CD14-positive monocyte (primary cell): ENCODE measurements around the gene ESRRG. TPM values are rescaled to one million over a fixed set of nuclear protein-coding genes. Genes with fewer than 3 reads are reported as not detected.

ENCODE experiments used
- DNase-seq, 3 donors: peaks; one replicate each; pipeline ENCODE4 v3.0.0-alpha.2; 2011 to 2022
- H2AFZ ChIP-seq: 2 replicates; pipeline ENCODE4 v1.6.0; 2012; ENCODE audit warnings: mild to moderate bottlenecking, low read depth, low read length, inconsistent platforms; ENCODE audit not compliant: insufficient read depth, poor library complexity, severe bottlenecking
- H3K27ac ChIP-seq, 2 donors: 1 replicate in 1 of 2; 2 replicates in 1 of 2; pipeline ENCODE4 v1.5.1; 2012 to 2013; ENCODE audit warnings: low read length in 2 of 2, control low read depth in 1 of 2, inconsistent platforms in 1 of 2, low read depth in 1 of 2, mild to moderate bottlenecking in 1 of 2
- H3K27me3 ChIP-seq, 2 donors: one replicate each; pipeline versions ENCODE4 v1.6.0 to v1.6.1; 2011 to 2013; ENCODE audit warnings: low read length in 2 of 2; ENCODE audit not compliant: control insufficient read depth in 2 of 2, insufficient read depth in 2 of 2
- H3K36me3 ChIP-seq, 2 donors: replicated peaks in 1 of 2; 1 replicate in 1 of 2; 2 replicates in 1 of 2; pipeline versions ENCODE4 v1.5.1 to v1.6.1; 2012 to 2013; ENCODE audit warnings: low read length in 2 of 2, control low read depth in 1 of 2, inconsistent platforms in 1 of 2, mild to moderate bottlenecking in 1 of 2; ENCODE audit not compliant: insufficient read depth in 2 of 2, control insufficient read depth in 1 of 2
- H3K4me1 ChIP-seq, 2 donors: 1 replicate in 1 of 2; 2 replicates in 1 of 2; pipeline versions ENCODE4 v1.5.1 to v1.6.1; 2012 to 2013; ENCODE audit warnings: low read length in 2 of 2, control low read depth in 1 of 2, inconsistent platforms in 1 of 2, mild to moderate bottlenecking in 1 of 2, moderate library complexity in 1 of 2; ENCODE audit not compliant: insufficient read depth in 2 of 2, control insufficient read depth in 1 of 2
- H3K4me2 ChIP-seq: replicated peaks from 2 replicates; pipeline ENCODE3; 2012; ENCODE audit warnings: low read length, moderate library complexity, mild to moderate bottlenecking; ENCODE audit not compliant: poor library complexity, severe bottlenecking; ENCODE audit errors: extremely low read depth
- H3K4me3 ChIP-seq, 3 experiments: fragments of 200-600 bp in 1 of 3; sonication (generic) in 1 of 3; replicated peaks in 1 of 3; 1 replicate in 2 of 3; 2 replicates in 1 of 3; pipeline ENCODE4 v1.5.1; 2011 to 2013; ENCODE audit warnings: low read length in 3 of 3, mild to moderate bottlenecking in 3 of 3, control low read depth in 2 of 3, low read depth in 2 of 3, inconsistent platforms in 1 of 3, moderate library complexity in 1 of 3
- H3K79me2 ChIP-seq: 2 replicates; pipeline ENCODE4 v1.6.0; 2012; ENCODE audit warnings: mild to moderate bottlenecking, control low read depth, inconsistent platforms, low read length, moderate library complexity; ENCODE audit not compliant: insufficient read depth
- H3K9ac ChIP-seq: 2 replicates; pipeline ENCODE4 v1.6.0; 2017; ENCODE audit warnings: low read length, mild to moderate bottlenecking; ENCODE audit not compliant: insufficient read depth, poor library complexity, severe bottlenecking
- H3K9me3 ChIP-seq, 2 donors: replicated peaks in 1 of 2; 1 replicate in 1 of 2; 2 replicates in 1 of 2; pipeline versions ENCODE4 v1.5.1 to v1.6.1; 2012 to 2013; ENCODE audit warnings: low read length in 2 of 2, control low read depth in 1 of 2; ENCODE audit not compliant: control insufficient read depth in 1 of 2, insufficient read depth in 1 of 2
- H4K20me1 ChIP-seq: 2 replicates; pipeline ENCODE4 v1.6.0; 2012; ENCODE audit warnings: mild to moderate bottlenecking, low read length, control low read depth, moderate library complexity; ENCODE audit not compliant: insufficient read depth
- H3K27ac Mint-ChIP-seq, 7 donors: one replicate each; pipeline ENCODE4 v1.8.0; 2020; ENCODE audit warnings: mild to moderate bottlenecking in 7 of 7, mixed read lengths in 7 of 7, moderate library complexity in 6 of 7, inconsistent platforms in 2 of 7
- H3K27me3 Mint-ChIP-seq, 3 donors: one replicate each; pipeline ENCODE4 v1.8.0; 2021 to 2022; ENCODE audit warnings: low read depth in 3 of 3, mild to moderate bottlenecking in 3 of 3, mixed read lengths in 3 of 3, moderate library complexity in 3 of 3, inconsistent platforms in 1 of 3
- H3K36me3 Mint-ChIP-seq, 2 donors: one replicate each; pipeline ENCODE4 v1.8.0; 2020; ENCODE audit warnings: mixed read lengths in 2 of 2, inconsistent platforms in 1 of 2, mild to moderate bottlenecking in 1 of 2
- H3K4me1 Mint-ChIP-seq: one replicate; pipeline ENCODE4 v1.8.0; 2020; ENCODE audit warnings: mild to moderate bottlenecking, mixed read lengths
- H3K4me3 Mint-ChIP-seq, 2 donors: one replicate each; pipeline ENCODE4 v1.8.0; 2020; ENCODE audit warnings: mild to moderate bottlenecking in 2 of 2, mixed read lengths in 2 of 2, moderate library complexity in 1 of 2
- H3K9me3 Mint-ChIP-seq, 7 donors: one replicate each; pipeline ENCODE4 v1.8.0; 2020 to 2022; ENCODE audit warnings: mixed read lengths in 7 of 7, mild to moderate bottlenecking in 6 of 7, moderate library complexity in 6 of 7, inconsistent platforms in 2 of 7
- WGBS: methylation state at CpG from one replicate; pipeline ENCODE4 v1.1.5; 2013; ENCODE audit warnings: missing lambda C conversion rate; ENCODE audit not compliant: insufficient coverage; 5-methylcytosine and 5-hydroxymethylcytosine counted together
- intact Hi-C, 2 donors: fragments of 100-400 bp; cut with micrococcal nuclease; formaldehyde crosslinking; loops; one replicate each; pipeline versions ENCODE4 v1.15.0 to v1.15.1; 2023
- polyA plus RNA-seq, 3 donors: library from polyadenylated mRNA; depleted of rRNA in 1 of 3; unstranded in 2 of 3; stranded (reverse) in 1 of 3; fragments of 300-500 nt in 2 of 3; fragments of >200 nt in 1 of 3; fragmentation: Illumina TruSeq in 2 of 3; gene quantifications; 1 replicate in 2 of 3; 2 replicates in 1 of 3; pipeline ENCODE4 v1.2.3, GENCODE V29; 2012 to 2021
- TF ChIP-seq, protein P1 (sequence below): fragments of 200-600 bp; IDR thresholded peaks from one replicate; pipeline ENCODE4 v1.8.0; 2022; ENCODE audit warnings: antibody characterized with exemption, mild to moderate bottlenecking

Gene ESRRG
- polyA plus RNA-seq, 3 donors: not detected

DNA sequence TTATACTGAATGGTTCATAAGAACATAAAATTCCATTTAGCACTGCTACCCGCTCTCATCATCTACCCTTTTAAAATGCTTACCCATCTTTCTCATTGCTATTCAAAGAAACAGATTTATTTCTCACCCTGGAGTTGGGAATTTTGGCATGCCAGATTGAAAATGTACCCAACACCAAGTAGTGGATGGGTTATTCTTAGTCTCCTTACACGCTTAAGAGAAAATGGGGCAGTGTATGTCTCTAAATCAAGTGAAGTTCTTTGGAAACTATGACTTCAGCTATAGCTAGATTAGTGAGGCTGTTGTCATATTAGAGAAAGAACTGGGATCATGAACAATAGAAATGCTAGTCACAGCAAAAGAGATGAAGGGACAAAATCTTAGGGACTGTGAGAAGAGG lies 27.7 kb upstream of the ESRRG start:
- TF ChIP-seq, protein P1, sequence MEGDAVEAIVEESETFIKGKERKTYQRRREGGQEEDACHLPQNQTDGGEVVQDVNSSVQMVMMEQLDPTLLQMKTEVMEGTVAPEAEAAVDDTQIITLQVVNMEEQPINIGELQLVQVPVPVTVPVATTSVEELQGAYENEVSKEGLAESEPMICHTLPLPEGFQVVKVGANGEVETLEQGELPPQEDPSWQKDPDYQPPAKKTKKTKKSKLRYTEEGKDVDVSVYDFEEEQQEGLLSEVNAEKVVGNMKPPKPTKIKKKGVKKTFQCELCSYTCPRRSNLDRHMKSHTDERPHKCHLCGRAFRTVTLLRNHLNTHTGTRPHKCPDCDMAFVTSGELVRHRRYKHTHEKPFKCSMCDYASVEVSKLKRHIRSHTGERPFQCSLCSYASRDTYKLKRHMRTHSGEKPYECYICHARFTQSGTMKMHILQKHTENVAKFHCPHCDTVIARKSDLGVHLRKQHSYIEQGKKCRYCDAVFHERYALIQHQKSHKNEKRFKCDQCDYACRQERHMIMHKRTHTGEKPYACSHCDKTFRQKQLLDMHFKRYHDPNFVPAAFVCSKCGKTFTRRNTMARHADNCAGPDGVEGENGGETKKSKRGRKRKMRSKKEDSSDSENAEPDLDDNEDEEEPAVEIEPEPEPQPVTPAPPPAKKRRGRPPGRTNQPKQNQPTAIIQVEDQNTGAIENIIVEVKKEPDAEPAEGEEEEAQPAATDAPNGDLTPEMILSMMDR: no peak
- Histone ChIP-seq H3K9ac (no peak overlapping the region), H3K9me3 (no peaks in the 10 kb centered on the region), H3K27me3 (no peaks in the 10 kb centered on the region), H4K20me1 (no peaks in the 10 kb centered on the region), H3K4me2 (no peak overlapping the region), H3K79me2 (no peaks in the 10 kb centered on the region), H3K4me3 (no peak overlapping the region), H3K4me1 (no peaks in the 10 kb centered on the region), H3K36me3 (no peaks in the 10 kb centered on the region), H3K27ac (no peak overlapping the region), H2AFZ (no peak overlapping the region)
- Mint-ChIP-seq H3K27ac (no peak overlapping the region), H3K27me3 (no peaks in the 10 kb centered on the region), H3K9me3 (no peaks in the 10 kb centered on the region), H3K4me1 (no peaks in the 10 kb centered on the region), H3K4me3 (no peak overlapping the region), H3K36me3 (no peaks in the 10 kb centered on the region)
- no peak for DNase-seq
- intact Hi-C loops: no loop called here
- WGBS: no CpG with 5 or more reads among the region's 2 CpGs

DNA sequence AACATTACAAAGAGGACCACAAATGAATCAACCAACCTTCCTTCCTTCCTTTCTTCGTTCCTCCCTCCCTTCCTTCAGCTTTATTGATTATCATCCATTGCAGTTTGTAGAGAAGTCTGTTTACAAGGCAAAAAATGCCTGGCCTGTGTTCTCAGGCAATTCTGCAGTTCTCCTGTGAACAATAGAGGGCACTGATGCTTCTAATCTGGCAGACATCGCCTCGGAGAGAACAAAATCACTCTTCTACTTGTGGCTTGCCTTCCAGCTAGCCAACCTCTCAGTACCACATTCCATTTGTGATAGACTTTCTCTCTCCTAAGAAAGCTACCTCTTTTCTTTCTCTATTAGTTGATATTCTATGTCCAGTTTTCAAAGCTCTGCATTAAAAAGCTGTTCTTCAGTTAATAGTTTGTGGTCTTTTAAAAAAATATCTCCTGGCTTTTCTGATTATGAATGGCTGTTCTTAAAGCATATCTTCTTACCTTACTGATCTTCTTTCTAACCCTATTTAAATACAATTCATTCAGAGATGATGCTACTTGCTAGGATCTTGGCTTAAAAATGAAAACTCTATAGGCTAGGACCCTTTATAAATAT lies 26.9 kb upstream of the ESRRG start:
- WGBS: 0% methylated on average over 2 of the region's 3 CpGs
- no peak overlapping the region for H2AFZ ChIP-seq

More for the DNA sequence above, 26.9 kb upstream of the ESRRG start:
- Histone ChIP-seq H4K20me1 (no peaks in the 10 kb centered on the region), H3K9ac (no peak overlapping the region), H3K36me3 (no peaks in the 10 kb centered on the region), H3K4me3 (no peak overlapping the region), H3K79me2 (no peaks in the 10 kb centered on the region), H3K4me2 (no peak overlapping the region), H3K27me3 (no peaks in the 10 kb centered on the region), H3K9me3 (no peaks in the 10 kb centered on the region), H3K27ac (no peak overlapping the region), H3K4me1 (no peaks in the 10 kb centered on the region)
- TF ChIP-seq, protein P1: no peak
- Mint-ChIP-seq H3K27ac (no peak overlapping the region), H3K4me1 (no peaks in the 10 kb centered on the region), H3K9me3 (no peaks in the 10 kb centered on the region), H3K36me3 (no peaks in the 10 kb centered on the region), H3K4me3 (no peak overlapping the region), H3K27me3 (no peaks in the 10 kb centered on the region)
- intact Hi-C loops: no loop called here
- no peak for DNase-seq
